Measurements from ENCODE around the gene PARVA. TPM values are rescaled to one million over a fixed set of nuclear protein-coding genes. Genes with fewer than 3 reads are reported as not detected.

Gene PARVA
- total RNA-seq, 2 donors from 2014 or later: 32.0 to 33.7 TPM

- Histone ChIP-seq H3K4me3 (no peak overlapping the region), H3K9me3 (no peaks in the 10 kb centered on the region), H3K36me3 (replicated peaks in 1 of 2; ENCODE audit: insufficient read depth in 1 of 2, low read depth in 2 of 2) (no peaks in the 10 kb centered on the region), H3K27me3 (no peaks in the 10 kb centered on the region), H3K27ac (peak overlapping the region; percentile 53 to 98 (median 98)), H3K4me1 (peaks cover 69% of the 10 kb centered on the region)
- WGBS, 2 donors: 60 to 82% methylated on average over 7 of the region's 7 CpGs
- DNase-seq (no peak), ATAC-seq (no peak)
- TF ChIP-seq POLR2A (IDR thresholded peaks at IDR 0.05) (no peak), CTCF (IDR thresholded peaks at IDR 0.05) (no peak)
- intact Hi-C loops (cut with DNase I): no loop called here
Observed at GRCh38 chr11:12375720-12376119, 1.7 kb upstream of the PARVA start.

GRCh38 chr11:12376259-12377081 is 901 bp upstream of the PARVA start:
- no peaks in the 10 kb centered on the region for H3K36me3 ChIP-seq (replicated peaks in 1 of 2; ENCODE audit: insufficient read depth in 1 of 2, low read depth in 2 of 2)
- no peaks in the 10 kb centered on the region for H3K27me3 ChIP-seq
- WGBS, 2 donors: 25 to 28% methylated on average over 14 of the region's 14 CpGs
- no peak overlapping the region for H3K4me3 ChIP-seq
- H3K9me3 ChIP-seq: no peaks in the 10 kb centered on the region
- ATAC-seq: peak; percentile 62
- intact Hi-C loops (cut with DNase I): no loop called here
- peaks cover 69% of the 10 kb centered on the region for H3K4me1 ChIP-seq
- DNase-seq: peak; percentile 87 to 94 (median 90)
- H3K27ac ChIP-seq: peak overlapping the region; percentile 97 to 98 (median 98)
- TF ChIP-seq CTCF (IDR thresholded peaks at IDR 0.05): no peak
- TF ChIP-seq POLR2A (IDR thresholded peaks at IDR 0.05): peak; percentile 52 to 71 (median 64)

- 3 to 4% methylated on average over 23 to 76 of the region's 76 CpGs for WGBS, 2 donors
- Histone ChIP-seq H3K4me3 (peak overlapping the region in 1 of 2 donors; percentile 32), H3K9me3 (no peaks in the 10 kb centered on the region), H3K36me3 (replicated peaks in 1 of 2; ENCODE audit: insufficient read depth in 1 of 2, low read depth in 2 of 2) (no peaks in the 10 kb centered on the region), H3K4me1 (peaks cover 59% of the 10 kb centered on the region), H3K27ac (peak overlapping the region; percentile 97 to 98 (median 98)), H3K27me3 (no peaks in the 10 kb centered on the region)
- TF ChIP-seq CTCF (IDR thresholded peaks at IDR 0.05) (peak in 5 of 7 experiments; percentile 13 to 75 (median 45)), POLR2A (IDR thresholded peaks at IDR 0.05) (no peak)
- ATAC-seq: peak; percentile 79
- intact Hi-C loops (cut with DNase I): no loop called here
- peak; percentile 84 to 89 (median 86) for DNase-seq
Observed at GRCh38 chr11:12377824-12378593, 638 bp downstream of the PARVA start.

- Histone ChIP-seq H3K27ac (no peak overlapping the region), H3K4me3 (no peak overlapping the region), H3K9me3 (no peaks in the 10 kb centered on the region), H3K4me1 (peaks cover 46% of the 10 kb centered on the region), H3K27me3 (no peaks in the 10 kb centered on the region), H3K36me3 (replicated peaks in 1 of 2; ENCODE audit: insufficient read depth in 1 of 2, low read depth in 2 of 2) (no peaks in the 10 kb centered on the region)
- ATAC-seq: no peak
- no peak for DNase-seq
- WGBS, 2 donors: 72 to 74% methylated on average over 9 of the region's 9 CpGs
- TF ChIP-seq POLR2A (IDR thresholded peaks at IDR 0.05) (no peak), CTCF (IDR thresholded peaks at IDR 0.05) (no peak)
- intact Hi-C loops (cut with DNase I): no loop called here
Observed at GRCh38 chr11:12380565-12381325, 3.4 kb downstream of the PARVA start.

All from body of pancreas (tissue), 4 donors.